Stimulated activated CD4-positive, alpha-beta T cell treated with anti-CD3 and anti-CD28 coated beads, Interleukin-1b, Interleukin-23, amount 100 ng/mL, for 4 hours (primary cell): ENCODE measurements around the gene COX7A2L.
"Not testable (repeated sequence)": the region's sequence is repeated elsewhere in the genome, so short reads cannot be mapped to it uniquely, and the experiment has no call there.

Experiments used
- DNase-seq, 2 donors: peaks; one replicate each; pipeline ENCODE4 v3.0.0-alpha.2; 2020; ENCODE audit warnings: low read depth in 2 of 2

The COX7A2L gene

DNA sequence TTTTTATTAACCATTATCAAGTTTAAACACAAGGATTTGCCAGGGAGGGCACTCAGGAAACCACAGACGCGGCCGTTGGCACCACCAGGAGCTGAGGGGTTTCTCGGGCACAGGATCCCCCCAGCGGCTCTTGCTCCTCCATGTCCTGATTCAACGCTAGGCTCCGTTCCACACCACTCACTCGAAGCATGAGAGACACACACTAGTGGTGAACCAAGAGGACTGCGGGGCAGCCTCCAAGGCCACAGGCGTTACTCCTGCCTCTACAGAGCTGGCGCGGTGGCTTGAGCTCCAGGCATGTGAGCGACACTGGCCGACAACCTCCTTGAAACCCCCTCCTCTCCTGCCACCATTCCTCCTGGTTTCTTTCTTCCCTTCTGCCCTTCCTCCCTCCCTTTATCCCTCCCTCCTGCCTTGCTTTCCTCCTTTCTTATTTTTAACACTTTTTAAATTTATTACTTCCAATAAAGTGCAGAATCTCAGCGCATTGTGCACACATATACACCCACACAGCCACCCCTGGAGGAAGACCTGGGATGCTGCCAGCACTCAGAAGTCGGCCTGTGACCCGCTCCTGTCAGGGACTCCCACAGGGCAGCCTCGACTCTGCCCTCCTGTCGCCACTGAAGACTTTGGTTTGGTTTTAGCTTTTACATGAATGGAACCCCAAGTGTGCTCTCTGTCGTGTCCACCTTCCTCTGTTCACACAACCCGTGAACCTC is 21.7 kb downstream of the COX7A2L start:
- no peak for DNase-seq

DNA sequence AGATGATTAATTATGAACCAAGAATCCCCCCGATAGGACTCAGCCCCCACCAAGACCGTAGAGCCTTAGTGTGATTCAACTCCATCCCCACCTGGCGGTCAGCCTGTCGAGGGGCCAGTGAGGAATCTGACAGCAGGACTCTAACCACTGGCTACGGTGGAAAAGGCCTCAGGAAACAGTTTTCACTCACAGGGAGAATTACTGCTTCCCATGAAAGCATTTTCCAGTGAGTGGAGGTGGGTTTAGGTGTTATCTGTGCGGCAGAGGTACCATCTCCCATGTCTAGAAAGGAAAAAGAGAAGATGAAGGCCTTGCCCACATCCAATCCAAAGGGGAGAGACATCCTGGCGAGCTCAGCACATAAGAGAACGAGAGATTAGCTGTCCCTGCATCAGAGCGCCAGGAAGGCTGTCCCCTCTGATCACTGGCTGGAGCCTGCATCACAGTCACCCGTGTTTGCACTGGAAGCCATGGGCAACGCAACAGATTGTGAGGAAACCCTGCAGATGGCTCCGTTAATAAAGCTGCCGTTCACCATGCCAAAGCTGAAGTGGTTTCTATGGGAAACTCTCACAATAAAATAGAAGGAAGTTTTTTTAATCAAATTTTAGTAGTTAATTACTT is 22.3 kb downstream of the COX7A2L start:
- no peak for DNase-seq

DNA sequence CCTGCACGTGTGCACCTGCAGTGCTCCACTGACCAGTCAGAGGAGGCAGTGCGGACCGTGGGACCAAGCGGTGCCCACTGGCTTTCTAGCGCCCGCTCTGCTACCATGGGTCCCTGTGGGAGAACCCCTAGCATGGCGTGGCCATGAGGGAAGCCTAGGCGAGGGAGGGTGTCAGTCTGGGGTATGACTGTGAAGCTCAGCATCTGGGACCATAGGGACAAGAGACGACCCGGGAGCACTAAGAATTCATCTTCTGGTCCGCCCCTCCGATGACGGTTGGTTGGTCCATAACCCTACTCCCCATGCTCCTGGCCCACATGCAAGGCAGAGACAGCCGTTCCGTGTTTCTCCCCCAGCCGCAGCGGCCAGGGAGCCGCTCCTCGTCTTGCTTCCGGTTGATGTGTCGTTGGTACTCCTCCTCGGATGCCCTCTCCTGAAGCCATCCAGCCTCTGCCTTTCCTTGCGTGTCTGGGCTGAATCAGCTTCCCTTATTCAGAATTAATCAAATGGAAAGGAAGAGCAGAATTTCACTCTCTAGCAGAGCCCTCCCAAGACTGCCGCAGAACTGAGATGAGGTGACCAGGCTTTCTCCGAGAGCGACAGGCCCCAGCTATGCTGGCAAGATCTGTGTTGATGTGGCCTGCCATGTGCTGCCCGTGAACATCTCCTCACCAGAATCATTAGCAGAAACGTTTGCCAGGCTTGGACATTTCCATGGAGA is 23.0 kb downstream of the COX7A2L start:
- DNase-seq: no peak

- no peak for DNase-seq
These were observed 23.6 kb downstream of the COX7A2L start for GRCh38 chr2:42337356-42337820.

DNA sequence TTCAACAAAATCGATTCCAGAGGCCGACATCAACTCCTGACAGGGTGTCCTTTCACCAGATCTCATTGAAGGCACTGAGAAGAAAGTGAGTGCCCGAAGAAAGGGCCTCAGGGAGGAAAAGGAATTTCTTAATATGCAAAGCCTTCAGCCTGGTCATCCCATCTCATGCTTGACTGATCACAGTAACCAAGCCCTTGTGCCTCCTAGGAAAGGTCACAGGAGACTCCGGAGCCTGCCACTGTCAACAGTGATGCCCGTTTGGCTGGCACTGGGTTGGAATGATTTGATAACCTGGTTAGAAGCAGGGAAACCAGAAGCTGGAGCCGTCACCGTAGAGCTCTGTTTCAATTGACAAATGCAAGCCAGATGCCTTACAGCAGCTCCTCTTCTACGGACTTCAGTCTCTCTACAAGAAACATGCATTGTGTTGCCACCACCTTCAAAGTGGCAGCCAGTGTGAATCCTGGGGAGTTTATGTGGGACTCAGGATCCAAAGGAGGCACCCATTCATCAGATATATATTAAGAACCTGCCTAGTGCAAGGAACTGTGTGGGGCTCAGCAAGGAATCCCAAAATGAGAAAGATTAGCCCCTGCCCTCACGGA is 24.6 kb downstream of the COX7A2L start:
- DNase-seq: no peak

DNA sequence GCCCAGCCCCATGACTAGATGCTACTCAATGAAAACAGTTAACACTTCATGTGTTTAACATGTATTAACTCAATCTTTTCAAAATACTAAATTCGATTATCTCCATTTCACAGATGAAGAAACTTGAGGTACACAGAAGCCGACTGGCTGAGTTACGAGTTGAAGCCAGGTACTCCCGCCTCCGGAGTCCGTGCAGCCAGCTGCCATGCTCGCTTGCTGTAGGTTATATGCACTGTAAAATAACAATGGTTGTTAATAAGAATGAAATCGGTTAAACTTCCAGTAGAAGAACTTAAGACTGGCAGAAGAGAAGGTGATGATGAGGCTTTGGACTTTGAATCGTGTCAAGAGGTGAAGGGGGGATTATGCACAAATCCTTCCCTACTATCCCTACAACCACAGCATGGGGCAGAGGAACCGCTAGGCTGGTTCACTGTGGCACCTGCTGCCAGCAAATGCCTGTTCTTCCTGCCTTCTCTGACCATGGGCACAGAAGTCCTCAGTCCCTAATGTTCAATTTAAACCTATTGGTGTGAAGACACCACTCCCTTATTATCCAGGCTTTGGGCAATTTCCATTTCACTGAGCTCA is 25.4 kb downstream of the COX7A2L start:
- DNase-seq: no peak

GRCh38 chr2:42334865-42335264 is 26.2 kb downstream of the COX7A2L start:
- DNase-seq: not testable (repeated sequence)

DNA sequence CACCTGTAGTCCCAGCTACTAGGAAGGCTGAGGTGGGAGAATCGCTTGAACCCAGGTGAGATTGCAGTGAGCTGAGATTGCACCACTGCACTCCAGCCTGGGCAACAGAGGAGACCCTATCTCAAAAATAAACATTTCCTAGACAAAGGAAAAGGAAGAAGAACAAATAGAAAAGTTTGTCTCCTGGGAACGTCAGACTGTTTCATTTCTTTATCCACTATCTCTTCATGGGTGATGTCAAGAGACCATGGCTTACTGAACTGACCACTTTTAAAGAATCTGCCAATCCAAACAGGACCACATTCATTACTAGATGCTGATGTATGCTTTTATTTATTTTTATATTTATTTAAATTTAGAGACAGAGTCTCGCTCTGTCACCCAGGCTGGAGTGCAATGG is 26.8 kb downstream of the COX7A2L start:
- no peak for DNase-seq

GRCh38 chr2:42333579-42333978 is 27.4 kb downstream of the COX7A2L start:
- DNase-seq: no peak

DNA sequence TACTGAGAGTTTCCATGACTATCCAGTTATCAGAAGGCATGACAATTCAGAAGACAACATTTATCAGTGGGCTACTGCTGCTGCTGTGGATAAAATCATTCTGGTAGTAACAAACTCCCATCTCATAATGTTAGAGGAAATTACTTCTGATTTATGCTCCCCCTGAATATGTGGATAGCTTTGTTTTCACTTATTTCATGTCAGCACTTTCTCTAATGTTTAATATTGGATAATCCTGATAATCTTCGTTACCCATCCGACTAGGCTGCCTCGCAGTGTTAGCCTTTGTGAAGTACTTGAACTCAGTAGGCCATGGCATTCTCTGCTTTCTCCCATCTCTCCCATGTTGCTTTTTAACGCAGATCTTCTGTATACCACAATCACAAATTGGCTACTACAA is 28.4 kb downstream of the COX7A2L start:
- no peak for DNase-seq

DNA sequence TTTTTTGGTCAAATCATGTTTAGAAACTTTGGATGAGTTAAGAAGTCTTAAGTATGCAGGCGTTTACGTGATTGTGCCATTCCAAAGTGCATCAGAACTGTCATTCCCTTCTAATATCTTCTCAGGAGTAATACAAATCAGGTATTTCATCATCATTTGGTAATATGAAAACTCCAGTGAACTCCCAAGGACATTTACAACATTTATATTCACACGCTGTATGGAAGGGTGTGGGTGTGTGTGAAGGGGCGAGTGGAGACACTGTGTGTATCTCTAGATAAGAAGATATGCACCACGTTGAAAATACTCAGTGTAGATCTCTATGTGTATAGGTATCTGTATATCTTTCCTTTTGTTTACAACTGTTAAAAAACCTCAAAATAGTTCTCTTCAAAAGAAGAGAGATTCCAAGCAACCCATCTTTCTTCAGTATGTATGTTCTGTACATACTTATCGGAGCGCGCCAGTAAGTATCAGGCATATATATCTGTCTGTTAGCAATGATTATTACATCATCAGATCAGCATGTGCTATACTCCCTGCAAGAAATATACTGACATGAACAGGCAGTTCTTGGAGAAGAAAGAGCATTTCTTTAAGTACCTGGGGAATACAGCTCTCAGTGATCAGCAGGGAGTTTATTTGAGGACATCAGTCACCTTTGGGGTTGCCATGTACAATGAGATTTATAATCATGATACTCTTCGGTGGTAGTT is 29.3 kb downstream of the COX7A2L start:
- no peak for DNase-seq

DNA sequence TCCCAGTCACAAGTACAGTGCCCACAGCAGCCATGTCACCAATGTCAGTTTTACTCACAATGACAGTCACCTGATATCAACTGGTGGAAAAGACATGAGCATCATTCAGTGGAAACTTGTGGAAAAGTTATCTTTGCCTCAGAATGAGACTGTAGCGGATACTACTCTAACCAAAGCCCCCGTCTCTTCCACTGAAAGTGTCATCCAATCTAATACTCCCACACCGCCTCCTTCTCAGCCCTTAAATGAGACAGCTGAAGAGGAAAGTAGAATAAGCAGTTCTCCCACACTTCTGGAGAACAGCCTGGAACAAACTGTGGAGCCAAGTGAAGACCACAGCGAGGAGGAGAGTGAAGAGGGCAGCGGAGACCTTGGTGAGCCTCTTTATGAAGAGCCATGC is 31.3 kb downstream of the COX7A2L start:
- no peak for DNase-seq

DNA sequence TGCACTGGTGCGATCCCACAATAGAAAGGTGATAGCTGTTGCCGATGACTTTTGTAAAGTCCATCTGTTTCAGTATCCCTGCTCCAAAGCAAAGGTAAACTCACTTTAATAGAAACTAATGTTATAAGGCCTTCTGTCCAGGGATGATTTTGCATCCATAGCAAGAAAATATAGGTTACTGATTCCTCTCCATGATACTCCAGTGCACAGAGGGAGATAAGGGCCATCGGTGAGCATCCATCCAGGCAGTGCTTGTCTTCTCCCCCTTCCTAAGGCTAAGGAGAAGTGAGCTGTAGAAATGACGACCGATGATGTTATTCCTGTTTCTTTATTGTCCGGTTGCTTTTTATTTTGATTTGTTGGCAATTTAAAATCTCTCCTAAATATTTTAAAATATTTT is 32.1 kb downstream of the COX7A2L start:
- no peak for DNase-seq

DNA sequence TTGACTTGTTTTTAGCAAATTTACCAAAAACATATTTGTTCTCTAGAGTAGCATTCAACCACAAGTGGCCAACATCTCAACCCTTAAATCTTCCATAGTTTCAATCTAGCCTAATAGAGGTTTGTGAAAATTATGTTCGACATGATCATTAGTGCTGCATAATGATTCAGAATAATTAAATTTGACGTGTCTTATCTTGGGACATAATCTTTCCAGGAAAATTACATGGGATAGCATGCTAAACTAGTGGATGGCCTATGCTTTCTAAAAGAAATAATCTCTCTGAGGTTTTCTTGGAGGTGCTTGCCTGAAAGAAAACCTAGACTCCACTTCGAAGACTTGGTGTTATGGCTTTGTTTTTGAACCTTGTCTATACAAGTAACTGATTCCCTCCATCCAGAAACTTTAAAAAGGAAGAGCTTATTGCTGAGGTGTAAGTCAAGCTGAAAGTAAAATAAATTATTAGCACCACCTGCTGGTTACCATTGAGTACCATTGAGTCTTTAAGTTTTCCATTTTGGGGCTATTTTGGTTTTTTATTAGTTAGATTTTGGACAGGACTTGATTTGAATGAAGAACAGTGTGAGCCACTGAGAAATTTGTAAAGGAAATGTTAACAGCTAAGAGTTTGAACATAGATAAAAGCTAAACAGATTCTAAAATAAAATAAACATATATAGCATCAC is 32.7 kb downstream of the COX7A2L start:
- no peak for DNase-seq

GRCh38 chr2:42327125-42327524 is 33.9 kb downstream of the COX7A2L start:
- DNase-seq: no peak

DNA sequence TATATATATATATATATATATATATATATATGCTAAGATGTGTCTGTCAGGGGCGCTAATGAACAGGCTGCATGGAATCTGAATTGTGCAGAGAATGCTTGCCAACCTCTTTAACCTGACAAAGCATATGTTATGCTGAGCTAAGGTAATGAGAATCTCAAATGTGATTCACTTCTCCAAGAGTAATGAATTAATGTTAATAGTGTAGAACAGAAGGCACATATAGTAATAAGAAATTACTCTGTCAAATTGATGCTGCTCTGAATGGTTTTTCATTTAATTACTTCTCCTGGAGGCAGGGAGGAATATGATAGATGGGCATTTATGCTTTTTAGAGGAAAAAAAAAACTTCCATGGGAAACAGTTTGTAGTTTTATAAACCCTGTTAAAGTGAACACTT is 35.4 kb downstream of the COX7A2L start:
- no peak for DNase-seq

DNA sequence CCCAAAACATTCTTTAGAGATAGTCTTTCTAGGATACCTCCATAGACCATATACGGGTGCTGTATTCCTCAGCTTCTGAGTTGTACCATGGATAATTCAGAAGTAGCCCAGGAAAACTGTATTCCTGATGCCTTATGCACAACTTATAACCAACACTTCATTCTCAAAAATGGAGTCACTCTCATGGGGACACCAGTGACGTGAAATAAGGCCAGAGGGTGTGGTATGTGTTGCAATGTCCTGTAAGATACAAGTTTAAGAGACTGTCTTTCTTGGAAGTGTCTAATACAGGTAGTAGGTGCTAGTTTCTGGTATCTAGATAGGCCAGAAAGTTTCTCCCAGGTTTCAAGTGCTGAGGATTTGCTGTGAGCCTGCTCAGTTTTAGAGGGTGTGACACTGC is 36.1 kb downstream of the COX7A2L start:
- DNase-seq: no peak

DNA sequence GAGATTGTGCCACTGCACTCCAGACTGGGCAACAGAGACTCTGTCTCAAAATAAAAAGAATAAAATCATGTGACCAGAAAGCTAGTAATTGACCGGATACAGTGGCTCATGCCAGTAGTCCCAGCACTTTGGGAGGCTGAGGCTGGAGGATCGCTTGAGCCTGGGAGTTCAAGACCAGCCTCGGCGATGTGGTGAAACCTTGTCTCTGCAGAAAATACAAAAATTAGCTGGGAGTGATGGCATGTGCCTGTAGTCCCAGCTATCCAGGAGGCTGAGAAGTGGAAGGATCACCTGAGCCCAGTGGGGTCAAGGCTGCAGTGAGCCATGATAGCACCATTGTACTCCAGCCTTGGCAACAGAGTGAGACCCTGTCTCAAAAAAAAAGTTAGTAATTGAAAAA is 36.8 kb downstream of the COX7A2L start:
- DNase-seq: no peak

- DNase-seq: no peak
These were observed 39.5 kb downstream of the COX7A2L start for GRCh38 chr2:42321452-42322064.

DNA sequence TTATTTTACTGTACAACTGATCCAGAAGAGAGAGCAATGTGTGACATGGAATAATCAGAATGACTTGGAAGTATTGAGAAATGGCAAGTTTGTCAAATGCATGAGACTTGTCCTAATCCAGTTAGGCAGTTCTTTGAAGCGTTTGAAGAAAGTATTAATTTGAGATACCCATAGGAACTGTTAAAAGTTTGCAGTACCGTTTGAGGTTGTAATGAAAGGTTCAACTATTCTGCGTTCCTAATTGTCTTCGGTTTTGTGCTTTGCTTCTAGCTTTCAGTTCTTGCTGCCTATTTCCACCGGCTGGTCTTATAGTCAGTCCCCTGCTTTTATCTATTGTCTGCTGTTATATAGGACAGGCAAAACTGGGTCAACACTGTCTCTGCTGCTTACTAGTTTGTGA is 41.8 kb downstream of the COX7A2L start:
- no peak for DNase-seq
